GM18511 (cell line): Measurements from ENCODE around the gene SHISA4.
"Not testable (repeated sequence)": the region's sequence is repeated elsewhere in the genome, so short reads cannot be mapped to it uniquely, and the experiment has no call there.

Source experiments
- ATAC-seq: cut with Tn5 transposase; IDR thresholded peaks from one replicate; pipeline ENCODE4 v1.9.1; 2021; ENCODE audit warnings: mild to moderate bottlenecking, moderate library complexity; ENCODE audit not compliant: unreplicated experiment

SHISA4 gene

DNA sequence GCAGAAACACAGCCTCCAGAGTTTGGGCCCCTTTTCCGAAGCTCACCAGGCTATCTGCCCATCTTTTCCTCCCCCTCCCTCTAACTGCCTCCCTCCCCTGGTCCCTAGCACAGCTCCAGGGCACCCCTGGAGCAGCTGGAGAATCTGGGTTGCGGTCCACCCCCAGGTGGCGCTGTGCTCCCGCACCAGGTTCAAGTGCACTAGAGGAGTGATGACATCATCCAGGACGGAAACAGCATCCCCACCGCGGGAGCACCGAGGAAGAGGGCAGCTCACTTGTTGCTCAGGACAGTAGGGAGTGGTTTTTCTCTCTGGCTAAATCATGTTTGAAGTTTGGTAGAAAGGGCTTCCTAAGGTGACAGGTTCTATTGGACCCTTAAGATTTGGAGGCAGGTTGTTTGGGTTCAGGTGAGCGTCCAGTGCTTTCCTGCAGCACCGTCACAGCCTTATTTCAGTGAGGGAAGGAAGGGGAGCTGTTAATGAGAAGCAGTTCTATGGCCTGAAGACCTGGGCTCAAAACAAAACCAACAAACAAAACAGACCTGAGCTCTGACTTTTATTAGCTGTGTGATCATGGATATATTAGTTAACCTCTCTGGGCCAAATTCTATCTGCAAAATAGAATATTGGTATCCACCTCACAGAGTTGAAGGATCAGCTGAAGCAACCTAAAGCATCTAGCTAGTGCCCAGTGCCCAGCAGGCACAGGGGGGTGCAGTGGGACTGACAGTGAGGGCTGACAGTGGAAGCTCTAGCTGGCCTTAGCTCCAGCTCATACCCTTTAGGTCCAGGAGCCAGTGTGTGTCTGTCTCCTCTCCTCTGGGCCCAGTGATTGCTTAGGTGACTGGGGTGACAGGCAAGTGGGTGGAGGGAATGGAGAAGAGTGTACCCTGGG, 7.5 kb downstream of the SHISA4 start:
- peak; percentile 68 for ATAC-seq

DNA sequence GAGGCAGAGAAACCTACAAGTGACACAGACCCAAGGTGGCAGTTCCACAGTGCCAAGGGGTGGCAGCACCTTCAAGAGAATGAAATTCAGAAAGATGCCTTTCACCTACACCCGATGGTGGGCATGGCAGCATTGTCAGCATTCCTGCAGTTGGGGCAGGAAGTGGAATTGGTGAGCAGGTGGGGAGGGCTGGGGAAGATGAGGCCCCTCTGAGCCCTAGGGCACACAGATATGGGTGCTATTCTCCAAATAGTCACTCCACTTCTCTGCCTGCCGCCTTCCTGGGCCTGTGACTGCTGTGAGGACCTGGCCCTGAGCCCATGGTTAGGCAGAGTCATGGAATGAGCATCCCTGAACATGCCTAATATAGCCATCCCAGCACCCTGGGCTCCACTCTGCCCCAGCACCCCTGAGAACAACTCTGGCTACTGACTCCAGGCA, 8.3 kb downstream of the SHISA4 start:
- ATAC-seq: no peak

DNA sequence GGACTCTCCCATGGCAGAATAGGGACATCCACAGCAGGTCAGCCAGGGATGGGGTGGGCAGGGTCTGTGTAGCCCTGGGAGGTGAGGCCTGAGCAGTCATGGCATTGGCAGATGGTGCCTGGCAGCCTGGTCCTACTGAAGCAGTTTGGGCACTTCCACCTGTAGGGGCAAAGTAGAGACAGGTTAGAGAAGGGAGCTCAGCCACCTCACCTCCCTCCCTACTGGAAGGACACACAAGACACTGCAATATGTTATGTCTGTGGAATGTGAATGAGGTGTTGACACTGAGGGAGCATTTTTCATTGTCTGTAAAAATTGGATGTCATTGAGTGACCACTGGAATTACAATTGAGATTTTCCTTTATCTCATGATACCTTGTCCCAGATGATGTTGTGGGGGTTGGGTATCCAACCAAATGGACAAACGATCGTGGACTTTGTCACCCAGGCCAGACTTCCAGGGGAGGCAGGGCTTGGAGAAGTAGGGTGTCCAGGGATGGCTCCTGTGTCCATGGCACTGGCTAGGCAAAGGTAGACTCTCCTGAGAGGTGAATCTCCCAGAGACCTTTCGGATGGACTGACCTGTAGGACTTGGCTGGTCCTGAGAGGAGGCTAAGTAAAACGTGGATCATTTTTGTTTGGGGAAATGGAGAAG, 9.7 kb downstream of the SHISA4 start:
- ATAC-seq: no peak

DNA sequence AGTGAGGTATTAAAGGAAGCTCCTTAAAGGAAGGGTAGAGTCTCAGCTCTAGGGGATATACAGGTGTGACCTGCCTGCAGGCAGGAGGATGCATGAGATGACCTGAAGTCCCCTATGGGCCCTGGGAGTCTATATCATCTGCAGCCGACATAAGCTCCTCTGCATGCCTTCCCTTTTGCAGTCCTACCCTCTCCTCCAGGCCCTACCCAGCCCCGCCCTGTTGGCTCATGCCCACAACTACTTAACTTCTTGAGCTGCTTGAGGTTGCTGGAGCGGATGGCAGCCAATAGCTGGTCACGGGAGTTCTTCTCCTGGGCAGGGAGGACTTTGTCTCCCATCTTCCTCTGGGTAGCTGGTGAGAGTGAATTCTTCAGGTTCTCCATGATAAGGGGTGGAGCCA, 10.3 kb downstream of the SHISA4 start:
- no peak for ATAC-seq

DNA sequence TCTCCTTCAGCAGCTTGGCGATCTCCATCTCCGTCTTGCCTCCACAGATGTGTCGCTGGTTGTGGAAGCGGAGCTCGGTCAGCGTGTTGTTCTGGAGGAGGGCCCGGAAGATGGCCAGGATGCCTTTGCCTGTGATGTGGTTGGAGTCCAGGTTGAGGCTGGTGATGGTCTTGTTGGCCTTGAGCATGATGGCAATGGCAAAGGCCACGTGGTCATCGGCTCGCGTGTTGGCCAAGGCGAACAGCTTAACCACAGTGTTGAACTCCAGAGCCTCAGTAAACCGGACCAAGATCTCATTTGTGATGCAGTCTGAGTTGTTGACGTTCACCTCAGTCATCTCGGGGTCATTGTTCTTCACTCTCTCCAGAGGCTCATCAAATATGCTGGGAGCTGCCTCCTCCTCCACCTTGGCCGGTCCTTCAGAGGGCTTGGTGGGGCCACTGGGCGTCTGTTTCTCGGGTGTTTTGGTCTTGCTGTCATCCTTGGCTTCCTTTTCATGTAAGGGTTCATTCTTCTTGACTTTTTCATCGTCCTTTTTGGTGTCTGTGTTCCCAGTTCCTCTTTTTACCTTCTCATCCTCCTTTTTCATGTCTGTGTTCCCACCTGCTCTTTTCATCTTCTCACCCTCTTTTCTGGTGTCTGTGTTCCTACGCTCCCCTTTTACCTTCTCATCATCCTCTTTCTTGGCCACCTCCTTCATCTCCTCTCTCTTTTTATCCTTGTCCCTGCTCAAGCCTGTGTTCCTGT, 11.2 kb downstream of the SHISA4 start:
- no peak for ATAC-seq

DNA sequence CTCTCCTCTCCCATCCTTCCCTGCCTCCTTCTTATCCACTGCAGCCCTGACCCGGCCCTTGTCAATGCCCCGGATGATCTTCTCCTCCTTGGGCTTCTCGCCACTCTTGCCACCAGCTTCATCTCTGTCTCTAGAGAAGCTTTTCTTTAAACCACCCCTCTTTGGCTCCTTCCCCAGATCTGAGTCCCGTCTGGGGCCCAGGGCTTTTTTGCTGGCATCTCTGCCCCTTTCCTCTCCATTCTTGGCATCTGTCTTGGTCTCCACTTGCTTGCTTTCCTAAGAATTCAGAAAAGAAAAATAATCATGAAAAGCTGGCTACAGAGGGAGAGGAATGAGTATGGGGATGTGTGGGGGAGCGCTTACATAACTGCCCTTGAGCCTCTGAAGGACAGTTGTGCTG, 11.8 kb downstream of the SHISA4 start:
- ATAC-seq: no peak

DNA sequence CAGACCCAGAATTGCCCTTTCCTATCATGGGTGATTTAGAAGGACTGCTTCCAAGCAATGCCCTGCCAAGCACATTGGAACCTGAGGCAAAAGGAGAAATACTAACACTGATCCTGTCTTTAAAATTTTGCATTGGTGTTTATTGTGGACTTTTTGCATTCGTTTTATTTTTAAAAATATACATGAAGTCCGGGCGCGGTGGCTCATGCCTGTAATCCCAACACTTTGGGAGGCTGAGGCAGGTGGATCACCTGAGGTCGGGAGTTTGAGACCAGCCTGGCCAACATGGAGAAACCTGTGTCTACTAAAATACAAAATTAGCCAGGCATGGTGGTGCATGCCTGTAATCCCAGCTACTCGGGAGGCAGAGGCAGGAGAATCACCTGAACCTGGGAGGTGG, 12.3 kb downstream of the SHISA4 start:
- not testable (repeated sequence) for ATAC-seq

DNA sequence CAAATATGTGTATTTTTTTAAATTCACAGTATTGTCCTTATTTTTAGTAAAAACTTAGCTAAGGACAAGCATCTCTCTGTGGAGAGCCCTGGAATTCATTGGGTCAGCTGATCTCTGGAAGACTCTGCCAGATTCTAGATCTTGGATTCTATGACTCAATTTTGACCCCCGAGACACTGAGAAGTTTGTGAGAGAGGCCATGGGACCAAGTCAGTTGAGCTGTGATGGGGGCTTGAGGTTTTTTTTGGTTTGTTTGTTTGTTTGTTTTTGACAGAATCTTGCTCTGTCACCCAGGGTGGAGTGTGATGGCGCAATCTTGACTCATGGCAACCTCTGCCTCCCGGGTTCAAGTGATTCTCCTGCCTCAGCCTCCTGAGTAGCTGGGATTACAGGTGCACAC, 13.5 kb downstream of the SHISA4 start:
- no peak for ATAC-seq

DNA sequence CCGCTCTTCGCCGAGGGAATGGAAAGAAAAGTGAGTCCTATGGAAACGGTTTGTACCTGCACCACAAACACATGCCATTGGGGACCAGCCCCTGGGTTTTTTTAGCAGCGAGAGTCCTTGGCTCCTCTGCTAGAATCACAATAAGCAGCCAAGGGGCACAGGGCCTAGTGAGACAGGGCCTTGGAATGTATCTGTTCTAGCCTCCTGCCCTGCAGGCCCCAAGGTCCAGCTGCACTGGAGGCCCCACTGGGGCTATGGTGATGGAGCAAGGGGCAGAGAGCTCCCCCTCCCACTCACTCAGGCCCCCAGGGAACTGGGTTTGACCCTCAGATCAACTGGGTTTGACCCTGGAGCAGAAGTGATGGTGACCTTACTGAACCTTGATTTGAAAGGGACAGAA, 14.4 kb downstream of the SHISA4 start:
- ATAC-seq: no peak

DNA sequence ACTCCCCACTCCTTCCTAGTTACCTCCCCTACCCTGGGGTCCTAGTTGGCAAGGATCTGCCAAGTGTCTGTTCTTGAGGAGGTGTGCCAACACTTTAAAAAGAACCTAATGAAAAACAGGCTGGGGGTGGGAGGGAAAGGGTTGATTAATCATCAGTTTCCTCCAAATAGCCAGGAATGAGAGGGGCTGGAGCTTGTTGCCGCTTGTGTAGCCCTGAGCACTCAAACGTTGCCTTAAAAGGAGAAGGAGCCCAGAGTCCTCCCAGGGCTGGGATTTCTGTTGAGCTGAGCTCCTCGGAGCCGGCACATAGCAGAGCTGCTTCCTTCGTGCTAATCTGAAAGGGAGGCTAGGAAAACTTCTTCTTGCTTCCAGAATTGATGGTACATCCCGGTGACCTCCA, 15.9 kb downstream of the SHISA4 start:
- ATAC-seq: no peak

DNA sequence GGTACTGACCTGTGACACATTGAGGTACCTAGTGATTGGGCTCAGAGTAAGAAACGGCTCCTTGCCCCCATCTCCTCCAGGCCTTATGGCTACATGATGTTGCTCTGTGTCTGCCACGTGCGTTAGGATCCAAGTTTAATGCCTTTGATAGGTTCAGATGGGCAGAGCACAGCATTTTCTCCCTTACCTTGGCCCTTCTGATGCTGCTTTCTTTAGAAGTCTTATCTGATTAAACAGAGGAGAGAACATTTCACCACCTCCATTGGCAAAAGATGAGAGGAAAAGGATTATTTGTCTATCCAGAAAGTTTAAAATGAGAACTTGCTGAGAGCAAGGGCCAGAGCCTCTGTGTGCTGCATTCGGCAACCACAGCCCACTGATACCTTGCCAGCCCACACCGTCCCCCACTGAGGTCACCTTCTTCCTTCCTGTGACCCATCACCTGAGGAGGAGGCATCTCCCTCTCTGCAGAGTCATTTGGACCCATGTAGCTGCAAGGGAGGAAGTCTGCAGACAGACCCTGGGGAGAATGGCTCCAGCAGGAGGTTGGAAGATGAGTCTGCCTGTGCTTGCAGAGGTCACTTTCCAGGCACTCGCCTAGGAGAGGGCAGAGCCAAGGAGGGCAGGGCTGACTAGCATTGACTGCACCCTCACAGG, 16.7 kb downstream of the SHISA4 start:
- no peak for ATAC-seq

DNA sequence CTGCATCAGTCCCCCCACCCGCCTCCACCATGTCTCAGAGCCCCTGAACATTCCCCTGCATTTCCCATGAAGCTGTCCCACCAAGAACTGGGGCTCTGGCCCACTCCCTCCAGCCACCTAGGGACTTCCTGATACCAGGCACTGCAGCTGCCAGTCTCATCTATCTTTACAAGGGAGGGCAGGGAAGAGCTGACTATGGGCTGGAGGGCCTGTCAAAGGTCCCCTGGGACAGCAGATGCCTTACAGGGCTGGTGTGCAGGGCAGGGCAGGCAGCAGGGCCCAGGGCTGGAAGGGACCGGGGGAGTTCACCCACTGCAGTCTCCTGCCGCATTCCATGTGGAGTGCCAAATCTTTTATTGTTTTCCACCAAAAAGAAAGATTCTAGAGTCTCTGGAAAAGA, 17.6 kb downstream of the SHISA4 start:
- ATAC-seq: no peak

DNA sequence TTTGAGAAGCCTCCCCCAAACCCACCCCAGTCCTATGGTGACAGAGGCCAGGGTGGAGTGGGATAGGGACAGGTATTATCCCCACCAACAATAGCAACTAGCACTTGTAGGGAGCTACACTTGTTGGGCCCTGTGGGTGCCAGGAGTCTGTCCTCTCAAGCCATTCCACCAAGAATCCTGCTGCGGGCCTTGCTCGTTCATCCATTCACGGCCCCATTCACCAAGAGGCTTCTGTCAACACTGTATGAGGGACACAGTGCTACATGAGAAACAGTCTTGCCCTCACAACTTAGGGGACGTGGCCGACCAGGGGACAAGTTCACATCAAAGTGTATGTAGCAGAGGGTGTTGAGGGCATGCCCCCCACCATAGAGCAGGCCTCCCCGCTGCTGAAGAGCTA, 18.9 kb downstream of the SHISA4 start:
- ATAC-seq: no peak

DNA sequence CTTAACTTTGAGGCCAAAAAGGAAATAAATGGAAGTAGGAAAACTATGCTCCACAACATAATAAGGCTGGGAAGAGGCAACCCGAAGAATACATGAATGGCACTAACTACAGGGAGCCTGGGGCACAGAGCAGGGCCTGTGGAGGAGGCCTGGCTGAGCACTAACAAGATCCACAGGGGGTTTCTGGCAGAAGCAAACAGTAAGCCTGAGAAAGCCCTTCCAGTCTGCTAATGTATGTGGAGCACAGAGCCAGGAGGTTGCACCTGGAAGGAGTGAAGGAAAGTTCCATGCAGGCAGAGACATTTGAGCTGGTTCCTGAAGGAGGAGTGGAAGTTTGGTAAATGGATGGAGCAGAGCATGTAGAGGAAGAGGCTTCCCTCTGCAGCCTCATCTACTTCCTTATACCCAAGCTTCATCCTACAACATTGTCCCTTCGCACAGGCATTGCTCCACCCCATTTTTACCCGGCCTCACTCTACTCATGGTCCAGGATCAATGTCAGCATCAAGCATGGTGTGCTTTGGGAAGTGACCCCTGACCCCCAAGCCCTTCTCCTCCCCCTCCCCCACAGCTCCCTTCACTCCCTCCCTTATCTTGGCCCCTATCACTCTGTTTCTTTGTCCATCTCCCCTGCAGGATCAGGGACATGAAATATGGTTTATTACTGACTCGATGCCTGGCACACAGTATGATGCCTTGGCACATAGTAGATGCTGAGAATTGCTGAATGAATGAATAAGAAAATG, 23.3 kb downstream of the SHISA4 start:
- ATAC-seq: no peak

DNA sequence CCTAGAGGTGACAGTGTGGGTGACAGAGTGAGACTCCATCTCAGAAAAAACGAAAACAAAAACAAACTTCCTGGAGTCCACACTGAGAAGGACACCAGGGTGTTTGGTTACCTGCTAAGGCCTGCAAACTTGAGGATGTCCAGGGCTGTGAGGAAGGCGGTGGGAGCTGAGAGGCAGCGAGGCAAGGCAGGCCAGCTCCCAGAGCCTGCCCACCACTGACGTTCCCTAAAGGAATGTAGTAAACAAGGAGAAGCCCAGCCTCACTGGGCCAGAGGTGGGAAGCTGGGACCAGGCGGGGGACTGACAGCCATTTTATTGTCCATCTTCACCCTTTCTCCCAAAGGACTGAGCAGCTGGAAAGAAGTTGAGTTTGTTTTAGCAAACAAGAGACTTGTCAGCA, 24.1 kb downstream of the SHISA4 start:
- ATAC-seq: no peak

DNA sequence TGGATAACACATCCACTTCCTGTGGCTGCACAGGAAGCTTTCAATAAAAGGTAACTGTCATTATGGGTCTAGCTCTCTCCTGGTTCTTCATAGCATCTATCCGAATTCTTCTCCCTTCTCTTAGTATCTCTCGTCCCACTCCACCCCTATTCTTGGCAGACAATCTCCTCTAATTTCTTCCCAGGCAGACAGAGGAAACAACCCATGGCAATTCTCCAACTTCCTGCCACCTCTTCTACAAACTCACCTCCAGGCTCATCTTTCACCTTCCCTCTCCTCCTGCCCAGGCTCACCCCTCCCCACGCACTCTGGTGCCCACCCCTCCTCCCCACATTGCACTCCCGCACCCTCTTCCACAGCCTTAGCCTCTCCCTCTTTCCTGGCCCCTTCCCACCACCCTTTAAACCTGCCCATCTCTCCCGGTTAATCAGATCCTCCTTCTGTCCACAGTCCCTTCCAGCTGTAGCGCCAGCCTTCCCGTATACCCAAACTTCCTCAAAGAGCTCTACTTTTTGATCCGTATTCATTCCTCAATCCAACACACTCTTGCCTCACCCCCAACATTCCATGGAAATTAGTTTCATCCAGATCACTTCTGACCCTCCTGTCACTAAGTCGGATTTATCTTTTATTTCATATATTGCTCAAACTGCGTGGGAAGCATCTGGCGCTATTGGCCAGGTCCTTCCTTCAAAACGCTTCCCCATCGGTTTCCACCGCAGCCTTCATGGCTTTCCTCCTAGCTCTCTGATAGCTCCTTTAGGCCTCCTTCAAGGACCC, 25.9 kb downstream of the SHISA4 start:
- ATAC-seq: no peak

DNA sequence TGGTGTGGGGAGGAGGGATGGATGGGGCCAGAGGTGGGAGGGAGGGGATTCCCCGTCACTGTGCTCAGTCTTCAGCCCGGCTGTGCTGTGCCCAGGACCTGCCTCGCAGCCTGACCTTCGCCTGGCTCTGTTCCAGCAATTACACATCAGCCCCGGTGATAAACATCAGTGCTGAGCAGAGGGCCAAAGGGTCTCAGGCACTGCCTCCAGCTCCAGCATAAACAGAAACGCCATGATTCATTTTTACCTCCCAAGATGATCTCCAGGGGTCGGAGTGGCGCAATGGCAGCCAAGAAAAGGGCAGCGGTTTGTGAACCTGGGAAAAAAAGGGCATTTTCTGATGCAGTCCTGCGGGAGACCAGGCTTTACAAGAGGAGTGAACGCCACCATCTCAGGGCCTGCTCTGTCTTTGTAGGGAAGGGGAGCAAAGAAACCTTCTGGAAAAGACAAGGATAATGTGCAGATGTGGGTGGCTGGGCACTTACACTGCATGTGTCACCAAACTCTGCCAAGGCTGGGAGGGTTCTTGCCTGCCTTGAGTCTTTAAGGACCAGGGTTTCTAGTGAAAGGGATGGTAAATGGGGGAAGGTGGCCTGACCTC, 28.1 kb downstream of the SHISA4 start:
- ATAC-seq: no peak

DNA sequence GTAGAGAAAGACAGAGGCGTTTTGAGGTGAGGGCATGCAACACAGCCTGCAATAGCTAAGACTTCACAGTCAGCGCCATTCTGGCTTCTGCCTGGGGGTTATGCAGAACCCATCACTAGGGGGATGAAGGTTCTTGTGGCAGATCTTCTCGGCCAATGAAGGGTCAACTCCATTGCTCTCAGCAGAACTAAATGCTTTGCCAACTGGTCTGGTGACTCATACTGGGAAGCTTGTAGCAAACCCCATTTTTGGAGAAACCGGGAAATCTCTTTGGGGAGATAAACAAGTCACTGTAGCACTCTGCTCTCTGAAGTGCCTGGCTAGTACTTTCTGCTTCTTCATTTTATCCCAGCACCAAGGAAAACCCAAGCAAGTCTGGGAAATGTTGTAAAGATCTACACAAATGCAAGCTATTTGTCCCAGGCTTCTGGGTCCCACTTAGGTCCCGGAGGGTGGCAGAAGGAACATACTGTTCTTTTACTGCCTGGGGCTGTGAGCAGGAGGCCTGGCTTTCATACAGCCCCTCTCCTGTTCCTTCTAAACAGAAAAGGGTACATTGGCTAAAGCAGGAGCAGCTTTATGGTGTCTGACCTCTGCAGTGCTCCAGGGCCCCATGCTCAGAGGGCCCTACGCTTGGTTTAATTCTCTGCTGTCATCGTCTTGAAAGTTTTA, 28.8 kb downstream of the SHISA4 start:
- ATAC-seq: no peak

DNA sequence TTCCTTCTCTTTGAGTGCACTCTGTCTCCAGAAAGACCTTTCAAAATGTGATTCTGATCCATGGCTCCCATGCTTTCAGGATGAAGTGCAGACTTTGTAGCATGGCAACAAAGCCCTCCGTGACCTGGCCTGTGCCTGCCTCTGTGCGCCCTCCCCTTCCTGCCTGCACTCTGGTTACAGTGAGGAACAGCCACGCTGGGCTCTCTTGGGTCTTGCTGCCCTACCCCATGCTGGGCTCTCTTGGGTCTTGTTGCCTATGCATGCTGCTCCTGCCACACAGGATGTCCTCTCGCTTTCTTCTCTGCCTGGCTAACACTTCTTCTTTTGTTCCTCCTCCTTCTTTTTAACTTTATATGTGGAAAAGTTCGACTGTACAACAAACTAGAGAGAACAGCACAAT, 29.6 kb downstream of the SHISA4 start:
- ATAC-seq: no peak
